Activated CD4-positive, alpha-beta T cell treated with anti-CD3 and anti-CD28 coated beads, Interleukin-2, amount 50 U/mL, for 16 hours (primary cell): ENCODE data around the gene AQP3.
"Not testable (repeated sequence)": the region's sequence is repeated elsewhere in the genome, so short reads cannot be mapped to it uniquely, and the experiment has no call there.

Experiments used
- DNase-seq: peaks from one replicate; pipeline ENCODE4 v3.0.0-alpha.2; 2020

AQP3 gene

GRCh38 chr9:33446946-33447798 lies at the start of gene AQP3:
Gene AQP3, minus strand, starts transcription at chr9:33447593. Its CDS starts 63 bp downstream, at chr9:33447530.
- peak; percentile 67 for DNase-seq

GRCh38 chr9:33493819-33494218 lies 46.4 kb upstream of the AQP3 start:
- not testable (repeated sequence) for DNase-seq

GRCh38 chr9:33489066-33489465 lies 41.7 kb upstream of the AQP3 start:
- no peak for DNase-seq

GRCh38 chr9:33485312-33485711 lies 37.9 kb upstream of the AQP3 start:
- DNase-seq: not testable (repeated sequence)

GRCh38 chr9:33480976-33481375 lies 33.6 kb upstream of the AQP3 start:
- no peak for DNase-seq

- DNase-seq: no peak
These were observed 32.7 kb upstream of the AQP3 start for GRCh38 chr9:33480106-33480505.

GRCh38 chr9:33476503-33476902 lies 29.1 kb upstream of the AQP3 start:
- no peak for DNase-seq

GRCh38 chr9:33475357-33475756 lies 28.0 kb upstream of the AQP3 start:
- DNase-seq: no peak

- DNase-seq: peak; percentile 99
These were observed 26.4 kb upstream of the AQP3 start, which contains the start of gene NOL6 for GRCh38 chr9:33473643-33474352. Gene NOL6, minus strand, starts transcription at chr9:33473924. Its CDS starts 82 bp downstream, at chr9:33473842.

- DNase-seq: no peak
These were observed 25.7 kb upstream of the AQP3 start for GRCh38 chr9:33472881-33473615.

- no peak for DNase-seq
These were observed 24.9 kb upstream of the AQP3 start for GRCh38 chr9:33472171-33472880.

GRCh38 chr9:33471361-33471760 lies 24.0 kb upstream of the AQP3 start:
- no peak for DNase-seq

GRCh38 chr9:33469891-33470290 lies 22.5 kb upstream of the AQP3 start:
- no peak for DNase-seq

- no peak for DNase-seq
These were observed 21.6 kb upstream of the AQP3 start for GRCh38 chr9:33468797-33469621.

- DNase-seq: no peak
These were observed 20.9 kb upstream of the AQP3 start for GRCh38 chr9:33468215-33468730.

- DNase-seq: no peak
These were observed 20.1 kb upstream of the AQP3 start for GRCh38 chr9:33467526-33467925.

- peak; percentile 62 for DNase-seq
These were observed 19.4 kb upstream of the AQP3 start for GRCh38 chr9:33466565-33467495.

- DNase-seq: no peak
These were observed 18.5 kb upstream of the AQP3 start for GRCh38 chr9:33465596-33466564.

- no peak for DNase-seq
These were observed 17.7 kb upstream of the AQP3 start for GRCh38 chr9:33465096-33465495.
